Lung (tissue), 12 donors: ENCODE results near the gene VAPB. TPM values are rescaled to one million over a fixed set of nuclear protein-coding genes. Genes with fewer than 3 reads are reported as not detected.

Source experiments
- ATAC-seq: fragments of 200-7000 bp; cut with Tn5 transposase; one replicate; pipeline ENCODE4 v1.9.1; 2020; ENCODE audit warnings: moderate number of reproducible peaks; ENCODE audit not compliant: insufficient read depth, low FRiP score
- DNase-seq, 3 donors: peaks; one replicate each; pipeline ENCODE4 v3.0.0-alpha.2; 2013 to 2017
- H3K27ac ChIP-seq, 2 donors: one replicate each; pipeline ENCODE4 v1.5.1; 2013; ENCODE audit warnings: mild to moderate bottlenecking in 2 of 2, moderate library complexity in 2 of 2, control low read depth in 1 of 2, inconsistent platforms in 1 of 2, low read depth in 1 of 2, low read length in 1 of 2
- H3K27me3 ChIP-seq, 3 donors: one replicate each; pipeline ENCODE4 v1.5.1; 2013; ENCODE audit warnings: low read length in 2 of 3; ENCODE audit not compliant: control insufficient read depth in 3 of 3, insufficient read depth in 3 of 3
- H3K36me3 ChIP-seq, 4 donors: one replicate each; pipeline ENCODE4 v1.5.1; 2013; ENCODE audit warnings: low read length in 4 of 4, mild to moderate bottlenecking in 1 of 4, moderate library complexity in 1 of 4; ENCODE audit not compliant: control insufficient read depth in 4 of 4, insufficient read depth in 4 of 4
- H3K4me1 ChIP-seq, 5 donors: one replicate each; pipeline ENCODE4 v1.5.1; 2013; ENCODE audit warnings: low read length in 5 of 5, mild to moderate bottlenecking in 2 of 5, moderate library complexity in 1 of 5; ENCODE audit not compliant: control insufficient read depth in 5 of 5, insufficient read depth in 5 of 5
- H3K4me3 ChIP-seq: one replicate; pipeline ENCODE4 v1.5.1; 2013; ENCODE audit warnings: mild to moderate bottlenecking, control low read depth, moderate library complexity
- H3K9ac ChIP-seq, 2 donors: one replicate each; pipeline ENCODE4 v1.5.1; 2013; ENCODE audit warnings: low read length in 2 of 2, control low read depth in 1 of 2; ENCODE audit not compliant: insufficient read depth in 1 of 2
- H3K9me3 ChIP-seq, 4 donors: one replicate each; pipeline ENCODE4 v1.5.1; 2013; ENCODE audit warnings: low read length in 3 of 4, mild to moderate bottlenecking in 1 of 4, moderate library complexity in 1 of 4; ENCODE audit not compliant: control insufficient read depth in 4 of 4, insufficient read depth in 3 of 4
- CTCF ChIP-seq: IDR thresholded peaks from 2 replicates; pipeline ENCODE4 v1.5.1; 2012; ENCODE audit warnings: mild to moderate bottlenecking; ENCODE audit errors: control extremely low read depth, extremely low read depth
- WGBS, 2 donors: extraction: QIAGEN DNeasy Blood & Tissue Kit; methylation state at CpG; one replicate each; pipeline ENCODE4 v1.1.7; 2013; 5-methylcytosine and 5-hydroxymethylcytosine counted together
- polyA plus RNA-seq, 2 donors: library from polyadenylated mRNA; stranded (reverse); fragments of 200-250 nt; gene quantifications; one replicate each; pipeline ENCODE4 v1.2.1, GENCODE V29; 2013
- total RNA-seq, 2 donors: library from RNA; depleted of rRNA in 1 of 2; stranded (reverse); fragments of >200 nt in 1 of 2; gene quantifications; one replicate each; pipeline ENCODE4 v1.2.1, GENCODE V29; 2014 to 2021
- donor health status: control.
- donor health status: control.
- donor health status: Bipolar disorder and iron deficiency.
- donor health status: healthy.
- donor health status: DM: yes; HTN: yes; CAD: no.

Gene VAPB
- total and polyA plus RNA-seq, 4 donors = 21.3 to 44.7 (median 24.1) TPM

DNA sequence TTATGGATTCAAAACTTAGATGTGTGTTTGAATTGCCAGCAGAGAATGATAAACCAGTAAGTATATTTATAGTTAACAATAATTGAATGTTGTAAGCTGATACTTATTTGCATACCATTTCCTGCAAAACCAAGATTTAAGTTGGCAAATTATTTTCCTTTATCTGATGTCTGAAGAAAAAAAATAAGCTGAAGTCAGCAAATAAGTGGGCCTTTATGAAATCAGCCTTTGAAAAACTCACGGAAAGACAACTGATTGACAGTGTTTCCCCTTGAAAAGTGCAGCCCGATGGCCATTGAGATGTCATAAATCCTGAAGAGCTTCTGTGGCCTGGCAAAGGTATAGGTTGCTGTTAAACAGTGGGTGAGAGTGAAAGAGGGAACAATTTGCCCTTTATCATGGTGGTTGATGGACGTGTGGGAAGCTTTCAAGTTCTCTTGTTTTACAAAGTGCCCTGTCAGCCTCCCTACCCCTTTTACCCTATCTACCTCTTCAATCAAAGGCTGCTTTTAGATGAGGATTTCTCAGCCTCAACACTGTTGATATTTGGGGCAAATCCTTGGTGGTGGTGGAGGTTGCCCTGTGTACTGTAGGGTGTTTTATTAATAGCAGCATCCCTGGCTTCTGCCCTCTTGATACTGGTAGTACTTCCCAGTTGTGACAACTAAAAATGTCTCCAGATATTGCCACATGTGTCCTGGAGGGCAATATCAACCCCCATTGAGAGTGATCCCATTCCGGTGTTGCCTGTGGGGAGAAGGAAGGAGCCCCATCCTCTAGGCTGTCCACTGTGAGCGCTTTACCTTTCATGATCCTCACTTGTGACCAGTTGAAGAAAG lies 50.2 kb downstream of the VAPB start:
- H3K9me3 ChIP-seq = no peaks in the 10 kb centered on the region
- no peak overlapping the region for H3K4me3 ChIP-seq
- H3K9ac ChIP-seq = no peak overlapping the region
- DNase-seq = peak in 1 of 3 donors; percentile 22
- no peaks in the 10 kb centered on the region for H3K27me3 ChIP-seq
- peaks cover 0 to 10% (median 5%) of the 10 kb centered on the region in 4 donors for H3K36me3 ChIP-seq
- peak overlapping the region in 1 of 2 donors; percentile 56 for H3K27ac ChIP-seq
- no peak for ATAC-seq
- 81 to 82% methylated on average over 5 of the region's 5 CpGs for WGBS, 2 donors
- TF ChIP-seq CTCF = no peak
- H3K4me1 ChIP-seq = peaks cover 0 to 7% (median 3%) of the 10 kb centered on the region in 5 donors

- no peak overlapping the region for H3K4me3 ChIP-seq
- ATAC-seq (no peak), DNase-seq (no peak)
- H3K27ac ChIP-seq = no peak overlapping the region
- H3K36me3 ChIP-seq = peaks cover 3 to 15% (median 10%) of the 10 kb centered on the region in 4 donors
- no peak for TF ChIP-seq CTCF
- H3K9me3 ChIP-seq = no peaks in the 10 kb centered on the region
- no peak overlapping the region for H3K9ac ChIP-seq
- 85 to 87% methylated on average over 5 of the region's 5 CpGs for WGBS, 2 donors
- H3K27me3 ChIP-seq = no peaks in the 10 kb centered on the region
- H3K4me1 ChIP-seq = peaks cover 0 to 7% (median 3%) of the 10 kb centered on the region in 5 donors
Measured at GRCh38 chr20:58440021-58440767, 51.2 kb downstream of the VAPB start.

DNA sequence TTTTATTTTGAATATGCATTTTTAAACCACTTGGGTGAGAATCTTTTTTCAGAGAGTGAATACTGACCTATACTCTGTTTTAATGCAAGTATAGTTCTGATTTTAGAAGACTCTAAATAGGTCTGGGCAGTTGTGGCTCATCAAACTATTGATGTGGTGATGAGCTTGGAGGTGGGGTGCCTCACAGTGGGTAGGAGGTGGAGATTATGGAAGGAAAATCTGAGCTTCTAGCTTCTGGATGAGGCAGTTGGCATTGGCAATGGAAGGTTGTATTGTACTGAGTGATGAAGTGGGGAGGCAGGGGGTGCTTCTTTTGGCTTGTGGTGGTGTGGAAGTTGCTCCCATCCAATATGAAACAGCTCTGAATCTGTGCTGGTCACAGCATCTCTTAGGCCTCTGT lies 52.7 kb downstream of the VAPB start:
- Histone ChIP-seq H3K4me3 (no peak overlapping the region), H3K27ac (no peak overlapping the region), H3K4me1 (peaks cover 0 to 7% (median 3%) of the 10 kb centered on the region in 5 donors), H3K36me3 (peaks cover 3 to 21% (median 14%) of the 10 kb centered on the region in 4 donors), H3K9me3 (no peaks in the 10 kb centered on the region), H3K9ac (no peak overlapping the region), H3K27me3 (no peaks in the 10 kb centered on the region)
- no peak for ATAC-seq
- no peak for DNase-seq
- no peak for TF ChIP-seq CTCF
